GM12873 (cell line): ENCODE measurements around the gene EEIG2.

Experiments used
- TF ChIP-seq, protein P1 (sequence below): IDR thresholded peaks from 2 replicates; pipeline ENCODE4 v1.5.1; 2012; ENCODE audit warnings: low read depth, mild to moderate bottlenecking, moderate library complexity, low read length, control low read depth; ENCODE audit not compliant: insufficient read depth; ENCODE audit errors: missing control alignments

Gene EEIG2

DNA sequence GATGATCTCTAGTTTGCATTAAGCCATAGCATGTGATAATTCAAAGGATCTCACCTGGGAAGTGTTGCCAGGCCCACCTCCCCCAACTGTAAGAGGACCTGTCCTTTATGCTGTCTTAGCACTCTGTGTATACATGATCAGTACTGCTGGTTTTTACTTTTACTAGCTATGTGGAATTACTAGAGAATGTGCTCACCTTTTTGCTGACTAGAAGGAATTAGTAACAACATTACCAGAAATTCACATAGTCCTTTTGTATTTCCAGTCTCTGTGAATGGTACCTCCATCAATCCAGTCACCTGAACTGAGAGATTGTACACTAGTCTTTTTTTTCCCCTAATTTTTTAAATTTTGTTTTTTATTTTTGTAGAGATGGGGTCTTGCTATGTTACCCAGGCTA, 46.6 kb downstream of the EEIG2 start:
- TF ChIP-seq, protein P1, sequence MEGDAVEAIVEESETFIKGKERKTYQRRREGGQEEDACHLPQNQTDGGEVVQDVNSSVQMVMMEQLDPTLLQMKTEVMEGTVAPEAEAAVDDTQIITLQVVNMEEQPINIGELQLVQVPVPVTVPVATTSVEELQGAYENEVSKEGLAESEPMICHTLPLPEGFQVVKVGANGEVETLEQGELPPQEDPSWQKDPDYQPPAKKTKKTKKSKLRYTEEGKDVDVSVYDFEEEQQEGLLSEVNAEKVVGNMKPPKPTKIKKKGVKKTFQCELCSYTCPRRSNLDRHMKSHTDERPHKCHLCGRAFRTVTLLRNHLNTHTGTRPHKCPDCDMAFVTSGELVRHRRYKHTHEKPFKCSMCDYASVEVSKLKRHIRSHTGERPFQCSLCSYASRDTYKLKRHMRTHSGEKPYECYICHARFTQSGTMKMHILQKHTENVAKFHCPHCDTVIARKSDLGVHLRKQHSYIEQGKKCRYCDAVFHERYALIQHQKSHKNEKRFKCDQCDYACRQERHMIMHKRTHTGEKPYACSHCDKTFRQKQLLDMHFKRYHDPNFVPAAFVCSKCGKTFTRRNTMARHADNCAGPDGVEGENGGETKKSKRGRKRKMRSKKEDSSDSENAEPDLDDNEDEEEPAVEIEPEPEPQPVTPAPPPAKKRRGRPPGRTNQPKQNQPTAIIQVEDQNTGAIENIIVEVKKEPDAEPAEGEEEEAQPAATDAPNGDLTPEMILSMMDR: no peak

DNA sequence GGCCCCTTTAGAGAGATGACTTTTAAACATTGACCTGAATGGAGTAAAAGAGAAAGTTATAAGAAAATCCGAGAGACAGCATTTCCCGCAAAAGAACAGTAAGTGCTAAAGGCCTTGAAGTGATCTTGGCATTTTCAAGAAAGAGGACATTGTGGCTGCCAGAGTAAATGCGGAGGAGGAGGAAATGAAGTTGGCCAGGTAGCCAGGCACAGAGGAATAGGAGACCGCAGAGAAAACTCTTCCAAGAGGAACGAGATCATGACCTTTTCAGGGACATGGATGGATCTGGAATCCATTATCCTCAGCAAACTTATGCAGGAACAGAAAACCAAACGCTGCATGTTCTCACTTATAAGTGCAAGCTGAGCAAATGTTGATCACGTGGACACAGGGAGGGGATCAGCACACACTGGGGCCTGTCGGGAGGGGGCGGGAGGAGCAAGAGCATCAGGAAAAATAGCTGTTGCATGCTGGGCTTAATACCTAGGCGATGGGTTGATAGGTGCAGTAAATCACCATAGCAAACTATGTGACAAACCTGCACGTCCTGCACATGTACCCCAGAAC, 49.7 kb downstream of the EEIG2 start:
- TF ChIP-seq, protein P1: no peak
